Measurements from ENCODE around the gene P2RY6.

The P2RY6 gene

GRCh38 chr11:73236854-73237253, 35.3 kb upstream of the P2RY6 start:
- no peak for DNase-seq (ENCODE audit: low read depth in 3 of 3)

GRCh38 chr11:73237471-73238290, 34.5 kb upstream of the P2RY6 start:
- DNase-seq (ENCODE audit: low read depth in 3 of 3), result no peak

DNA sequence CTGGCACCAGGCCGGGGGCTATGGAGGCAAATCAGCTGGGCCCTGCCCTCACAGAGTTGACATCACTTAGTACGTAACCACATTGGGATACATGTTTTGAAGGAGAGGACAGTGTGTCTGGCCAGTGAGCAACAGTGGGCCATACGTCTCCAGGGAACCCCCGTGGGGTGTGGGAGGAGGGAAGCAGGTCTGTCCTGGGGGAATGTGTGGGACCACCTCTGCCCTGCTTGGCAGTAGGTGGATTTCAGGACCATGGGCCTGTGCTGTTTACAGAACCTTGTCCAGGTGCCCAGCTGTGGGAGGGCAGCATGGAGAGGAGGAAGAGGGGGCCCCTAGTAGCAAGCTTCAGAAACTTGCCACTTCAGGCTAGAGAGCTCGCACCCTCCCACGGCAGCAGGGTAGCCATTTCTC, 33.0 kb upstream of the P2RY6 start:
- no peak for DNase-seq (ENCODE audit: low read depth in 3 of 3)

DNA sequence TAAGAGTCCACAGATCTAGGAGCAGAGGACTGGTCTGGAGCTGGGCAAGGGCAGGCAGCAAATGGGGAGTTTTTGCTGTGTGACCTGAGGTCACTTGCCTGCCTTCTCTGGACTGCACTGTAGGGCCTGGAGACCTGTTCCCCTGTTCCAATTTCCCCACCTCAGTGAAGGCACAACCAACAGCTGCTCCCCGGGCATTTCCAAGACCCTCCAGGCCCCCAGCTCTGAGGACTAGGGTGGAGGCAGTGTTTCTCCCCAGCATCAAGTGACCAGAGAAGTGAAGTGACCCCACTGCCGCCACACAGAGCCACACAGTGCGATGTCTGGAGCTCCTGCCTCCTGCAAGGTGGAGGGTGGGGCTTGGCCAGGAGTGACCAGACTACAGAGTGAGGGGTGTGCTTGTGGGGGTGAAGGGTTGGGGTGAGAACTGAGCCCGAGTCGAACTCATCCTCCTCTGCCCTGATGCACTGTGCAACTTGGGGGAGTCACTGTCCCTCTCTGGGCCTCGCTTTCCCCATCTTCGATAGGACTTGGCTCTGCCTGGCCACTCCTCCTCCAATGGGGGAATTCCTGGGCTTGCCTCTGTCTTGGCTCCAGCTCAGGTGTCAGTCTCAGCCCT, 32.5 kb upstream of the P2RY6 start:
- DNase-seq (ENCODE audit: low read depth in 3 of 3), result no peak

DNA sequence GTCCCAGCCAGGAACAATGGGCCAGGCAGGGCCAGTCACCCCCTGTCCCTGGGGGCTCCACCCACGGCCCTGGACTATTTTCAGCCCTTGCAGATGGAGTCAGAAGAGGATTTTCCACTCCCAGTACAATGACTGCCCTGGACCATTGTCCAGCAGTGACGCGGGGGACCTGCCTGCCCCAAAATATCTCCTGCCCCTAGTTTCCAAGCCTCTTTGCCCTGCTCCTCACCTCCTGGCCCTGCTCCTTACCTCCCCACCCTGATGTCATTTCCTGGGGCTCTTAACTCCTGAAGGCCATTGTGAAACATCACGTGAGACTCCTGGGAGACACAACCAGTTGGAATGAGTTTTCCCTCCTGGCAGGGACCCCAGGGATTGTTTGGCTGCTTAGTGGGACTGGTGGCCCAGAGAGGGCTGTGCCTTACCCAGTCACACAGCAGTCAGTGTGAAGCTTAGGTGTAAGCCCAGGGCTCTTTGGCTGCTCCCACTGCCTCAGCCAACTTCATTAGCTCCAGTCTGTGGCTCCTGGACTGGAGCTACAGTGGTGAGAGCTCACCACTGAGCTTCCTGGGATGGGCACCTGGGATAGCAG, 31.9 kb upstream of the P2RY6 start:
- no peak for DNase-seq (ENCODE audit: low read depth in 3 of 3)

DNA sequence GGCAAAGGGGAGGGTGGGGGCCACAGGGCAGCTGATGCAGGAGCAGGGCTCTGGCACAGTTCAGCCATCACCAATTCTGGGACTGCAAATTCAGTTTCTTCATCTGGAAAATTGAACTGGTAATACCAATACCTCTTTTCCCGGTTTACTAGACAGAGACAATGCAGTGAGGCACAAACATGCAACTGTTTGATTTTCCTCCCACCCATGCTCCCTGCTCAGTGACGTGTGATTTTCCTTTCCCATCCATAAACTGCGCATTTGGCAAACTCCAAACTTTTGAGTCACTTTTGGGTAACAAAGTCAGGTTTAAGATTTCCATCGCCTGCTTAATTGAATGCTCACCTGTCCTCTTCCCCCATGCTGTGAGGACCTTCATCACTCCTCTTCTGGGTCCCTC, 30.8 kb upstream of the P2RY6 start:
- DNase-seq (ENCODE audit: low read depth in 3 of 3), result no peak

DNA sequence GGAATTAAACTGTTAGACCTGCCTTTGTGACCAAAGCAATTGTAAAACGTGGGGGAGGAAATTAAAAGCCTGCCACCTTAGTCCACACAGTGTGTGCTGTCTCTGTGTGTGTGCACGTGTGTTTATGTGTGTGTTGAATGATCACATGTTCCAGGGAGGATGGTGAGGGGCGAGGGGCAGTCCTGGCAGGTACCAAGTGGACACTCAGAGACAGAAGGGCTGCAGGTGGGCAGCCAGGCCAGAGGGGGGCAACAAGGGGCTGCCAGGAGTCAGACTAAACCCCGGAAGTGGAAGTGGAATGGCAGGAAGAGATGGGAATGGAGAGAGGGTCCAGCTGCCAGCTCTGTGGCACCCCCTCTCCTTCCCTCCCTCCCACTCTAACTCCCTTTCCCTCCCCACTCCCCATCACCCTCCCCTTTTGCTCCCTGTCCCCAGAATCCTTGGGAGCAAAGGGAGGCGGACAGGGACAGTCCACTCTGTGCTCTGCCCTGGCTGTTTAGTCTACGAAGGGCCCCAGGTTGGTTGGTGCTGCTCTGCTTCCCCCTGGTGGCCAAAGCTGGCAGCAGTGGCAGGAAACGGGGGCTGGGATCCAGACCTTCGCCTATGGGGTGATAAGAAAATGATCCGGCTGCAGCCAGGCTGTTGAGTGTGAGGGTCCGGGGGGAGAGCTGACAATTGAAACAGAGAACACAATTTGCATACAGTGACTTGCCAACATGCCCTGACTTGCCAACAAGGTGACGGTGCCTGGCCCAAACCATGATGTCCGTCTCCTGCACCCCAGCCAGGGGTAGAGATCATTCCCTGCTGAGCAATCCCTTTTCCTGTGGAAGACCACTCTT, 29.7 kb upstream of the P2RY6 start:
- peak; percentile 26 to 47 (median 40) for DNase-seq (ENCODE audit: low read depth in 3 of 3)

GRCh38 chr11:73243093-73243485, 29.0 kb upstream of the P2RY6 start:
- DNase-seq (ENCODE audit: low read depth in 3 of 3), result no peak

- no peak for DNase-seq (ENCODE audit: low read depth in 3 of 3)
Observed at GRCh38 chr11:73244589-73245240, 27.4 kb upstream of the P2RY6 start.

DNA sequence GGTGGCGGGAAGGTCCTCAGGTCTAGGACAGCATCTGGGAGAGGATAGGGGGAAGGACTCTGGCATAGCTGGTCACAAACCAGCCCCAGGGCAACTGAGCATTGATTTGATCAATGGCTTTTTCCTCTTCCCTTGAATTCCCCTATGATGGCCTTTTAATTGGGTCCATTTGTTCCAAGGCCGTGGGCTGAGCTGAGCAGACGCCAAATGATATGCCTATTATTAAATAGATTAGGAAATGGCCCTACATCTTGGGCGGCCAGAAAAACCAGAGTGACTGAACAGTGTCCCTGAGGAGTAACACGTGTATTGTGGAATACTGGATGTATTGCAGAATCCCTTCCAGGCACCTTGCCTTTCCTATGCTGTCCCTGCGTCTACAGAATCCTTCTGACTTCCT, 26.7 kb upstream of the P2RY6 start:
- DNase-seq (ENCODE audit: low read depth in 3 of 3), result no peak

- no peak for DNase-seq (ENCODE audit: low read depth in 3 of 3)
Observed at GRCh38 chr11:73246303-73246702, 25.8 kb upstream of the P2RY6 start.

DNA sequence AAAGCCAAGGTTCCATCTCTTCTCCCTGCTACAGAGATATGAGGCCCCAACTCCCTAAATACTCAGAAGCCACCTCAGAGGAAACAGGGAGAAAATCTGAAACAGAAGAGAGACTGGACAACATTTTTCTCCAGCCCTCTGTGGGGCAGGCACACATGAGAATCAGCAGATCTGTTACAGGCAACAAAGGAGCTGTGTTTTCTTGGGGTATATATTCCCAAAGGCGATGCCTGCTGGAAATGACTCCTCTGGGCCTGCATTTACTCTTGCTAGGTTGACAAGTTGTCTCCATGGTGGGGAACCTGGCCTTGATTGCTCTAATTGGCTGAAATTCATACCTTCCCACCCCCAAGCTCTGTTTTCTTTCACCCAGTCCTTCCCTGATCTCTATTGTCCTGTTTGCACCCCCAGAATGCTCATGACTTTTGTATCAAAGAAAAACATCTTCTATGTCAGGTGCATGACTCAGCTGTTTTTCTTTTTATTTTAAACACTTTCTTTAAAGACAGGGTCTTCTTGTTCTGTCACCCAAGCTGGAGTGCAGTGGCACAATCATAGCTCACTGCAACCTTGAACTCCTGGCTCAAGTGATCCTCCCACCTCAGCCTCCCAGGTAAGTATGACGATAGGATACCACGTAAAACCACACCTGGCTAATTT, 23.5 kb upstream of the P2RY6 start:
- DNase-seq (ENCODE audit: low read depth in 3 of 3), result no peak

GRCh38 chr11:73249304-73249703, 22.8 kb upstream of the P2RY6 start:
- no peak for DNase-seq (ENCODE audit: low read depth in 3 of 3)

- no peak for DNase-seq (ENCODE audit: low read depth in 3 of 3)
Observed at GRCh38 chr11:73249853-73250783, 22.0 kb upstream of the P2RY6 start.

- no peak for DNase-seq (ENCODE audit: low read depth in 3 of 3)
Observed at GRCh38 chr11:73252577-73253191, 19.5 kb upstream of the P2RY6 start.

DNA sequence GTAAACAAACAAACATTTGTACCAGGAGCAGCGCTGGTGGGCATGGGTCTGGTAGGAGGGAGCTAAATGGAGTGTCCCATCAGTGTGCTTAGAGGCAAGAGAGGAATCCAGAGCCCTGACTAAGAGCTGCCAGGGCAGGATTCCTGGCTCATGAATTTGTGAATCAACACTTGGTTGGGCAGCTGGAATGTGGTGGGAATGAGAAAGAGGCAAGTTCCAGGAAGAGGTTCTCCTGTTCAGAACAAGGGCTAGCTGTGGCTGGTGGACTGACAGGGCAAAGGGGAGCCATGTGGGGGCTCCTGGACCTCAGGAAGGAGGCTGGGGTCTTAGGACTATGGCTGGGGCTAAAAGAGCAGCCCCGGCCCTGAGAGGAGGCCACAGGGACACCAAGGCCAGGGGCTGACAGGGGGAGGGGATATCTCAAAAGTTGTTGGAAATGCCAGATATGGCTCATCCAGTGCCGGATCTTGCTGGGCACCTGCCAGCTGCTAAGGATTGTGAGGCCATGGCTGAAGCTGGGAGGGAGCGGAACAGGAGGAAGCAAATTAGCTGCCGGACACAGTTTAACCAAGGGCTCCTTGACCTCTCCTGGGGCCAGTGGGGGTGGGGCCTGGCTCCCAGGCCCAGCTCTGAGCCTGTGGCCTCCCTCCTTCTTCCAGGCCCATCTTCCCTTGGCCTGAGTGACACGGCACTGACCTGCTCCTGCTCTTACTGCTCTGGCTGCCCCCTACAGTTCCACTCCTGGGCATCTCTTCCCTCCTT, 14.6 kb upstream of the P2RY6 start:
- DNase-seq (ENCODE audit: low read depth in 3 of 3), result no peak

- DNase-seq (ENCODE audit: low read depth in 3 of 3), result no peak
Observed at GRCh38 chr11:73258104-73259035, 13.8 kb upstream of the P2RY6 start.
